Neural progenitor cell (in vitro differentiated cells): ENCODE results near the gene TNC.

Experiments
- EZH2phosphoT487 ChIP-seq: fragments of 200-600 bp; sonication (generic); IDR thresholded peaks from 2 replicates; pipeline ENCODE4 v1.6.1; 2017; ENCODE audit warnings: antibody characterized with exemption
- TF ChIP-seq, protein P1 (sequence below): fragments of 200-600 bp; sonication (generic); IDR thresholded peaks from 2 replicates; pipeline ENCODE4 v1.5.1; 2017; ENCODE audit warnings: antibody characterized with exemption, mild to moderate bottlenecking

DNA sequence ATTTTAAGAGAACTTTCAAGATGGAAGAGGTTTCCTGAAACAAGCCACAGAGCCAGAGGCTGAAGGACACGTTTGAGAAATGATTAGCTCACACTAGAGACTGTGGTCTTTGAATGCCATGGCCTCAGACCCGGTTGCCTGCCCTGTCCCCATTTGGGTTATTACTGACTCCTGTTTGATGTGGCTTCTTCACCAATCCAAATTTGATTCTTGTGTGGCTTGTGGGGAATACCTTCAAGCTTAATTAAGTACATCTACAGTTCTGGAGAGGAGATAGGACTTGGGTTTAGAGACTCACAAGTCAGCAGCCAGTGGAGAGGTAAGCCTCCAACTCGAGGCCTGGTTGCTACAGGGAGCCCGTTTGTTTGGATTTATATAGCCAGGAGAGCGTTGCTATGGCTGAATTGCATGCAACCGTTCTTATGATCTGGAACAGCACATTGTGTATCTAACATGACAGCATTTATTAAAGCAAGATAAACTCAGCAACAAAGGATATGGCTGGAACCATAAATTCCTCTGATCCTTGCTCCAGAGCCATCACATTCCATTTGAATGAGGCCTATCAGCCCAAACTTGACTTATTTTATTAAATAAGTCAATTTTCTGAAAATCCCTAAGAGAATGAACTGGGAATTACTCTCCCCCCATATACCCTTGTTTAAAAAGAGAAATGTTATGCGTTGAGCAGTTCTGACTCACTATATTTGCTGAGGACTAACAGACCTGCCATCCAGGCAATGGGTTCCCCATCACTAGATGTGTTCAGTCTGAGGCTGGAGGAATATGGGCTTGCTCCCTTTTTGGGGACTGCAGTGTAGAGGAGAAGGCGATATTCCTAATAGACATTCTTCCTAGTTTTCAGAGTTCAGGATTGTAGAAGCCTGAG lies 99.2 kb downstream of the TNC start:
- TF ChIP-seq, protein P1, sequence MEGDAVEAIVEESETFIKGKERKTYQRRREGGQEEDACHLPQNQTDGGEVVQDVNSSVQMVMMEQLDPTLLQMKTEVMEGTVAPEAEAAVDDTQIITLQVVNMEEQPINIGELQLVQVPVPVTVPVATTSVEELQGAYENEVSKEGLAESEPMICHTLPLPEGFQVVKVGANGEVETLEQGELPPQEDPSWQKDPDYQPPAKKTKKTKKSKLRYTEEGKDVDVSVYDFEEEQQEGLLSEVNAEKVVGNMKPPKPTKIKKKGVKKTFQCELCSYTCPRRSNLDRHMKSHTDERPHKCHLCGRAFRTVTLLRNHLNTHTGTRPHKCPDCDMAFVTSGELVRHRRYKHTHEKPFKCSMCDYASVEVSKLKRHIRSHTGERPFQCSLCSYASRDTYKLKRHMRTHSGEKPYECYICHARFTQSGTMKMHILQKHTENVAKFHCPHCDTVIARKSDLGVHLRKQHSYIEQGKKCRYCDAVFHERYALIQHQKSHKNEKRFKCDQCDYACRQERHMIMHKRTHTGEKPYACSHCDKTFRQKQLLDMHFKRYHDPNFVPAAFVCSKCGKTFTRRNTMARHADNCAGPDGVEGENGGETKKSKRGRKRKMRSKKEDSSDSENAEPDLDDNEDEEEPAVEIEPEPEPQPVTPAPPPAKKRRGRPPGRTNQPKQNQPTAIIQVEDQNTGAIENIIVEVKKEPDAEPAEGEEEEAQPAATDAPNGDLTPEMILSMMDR: no peak
- no peak for TF ChIP-seq EZH2phosphoT487
